ENCODE results near the gene ZFYVE27.

The ZFYVE27 gene

DNA sequence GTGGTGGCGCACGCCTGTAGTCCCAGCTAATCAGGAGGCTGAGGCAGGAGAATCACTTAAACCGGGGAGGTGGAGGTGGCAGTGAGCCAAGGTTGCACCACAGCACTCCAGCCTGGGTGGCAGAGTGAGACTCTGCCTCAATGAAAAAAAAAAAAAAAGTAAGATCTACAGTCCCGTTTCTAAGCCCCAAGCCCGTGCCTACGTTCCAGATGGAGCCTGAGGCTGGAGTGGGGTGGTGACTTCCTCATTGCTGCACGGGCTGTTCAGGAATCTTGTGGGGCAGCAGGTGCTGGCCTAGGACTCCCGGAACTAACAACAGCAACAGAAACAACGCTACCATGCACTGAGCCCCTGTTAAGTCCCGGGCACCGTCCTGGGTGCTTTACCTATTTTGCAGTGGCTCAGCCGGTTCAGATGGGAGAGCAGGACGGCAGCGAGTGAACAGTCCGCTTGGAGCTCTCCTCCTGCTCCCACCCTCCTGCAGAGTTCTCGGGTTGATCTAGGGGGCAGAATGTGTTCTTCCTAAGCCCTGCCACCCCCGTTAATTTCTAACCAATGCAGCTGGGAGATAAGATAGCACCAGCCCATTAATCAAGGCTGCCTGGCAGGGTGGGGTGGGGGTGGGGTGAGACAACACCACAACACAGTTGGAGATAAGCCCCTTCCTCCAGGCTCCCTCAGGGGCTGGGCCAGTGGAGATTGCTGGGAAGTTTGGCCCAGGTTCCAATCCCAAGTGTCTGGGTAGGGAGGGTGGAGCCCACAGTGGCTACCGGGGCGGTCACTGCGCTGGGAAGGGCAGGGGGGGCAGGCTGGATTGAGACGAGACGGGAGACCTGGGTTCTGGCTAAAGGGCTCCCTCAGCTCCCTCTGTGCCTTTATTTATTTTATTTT, 51.9 kb downstream of the ZFYVE27 start (continued):
- TF ChIP-seq, protein P1, sequence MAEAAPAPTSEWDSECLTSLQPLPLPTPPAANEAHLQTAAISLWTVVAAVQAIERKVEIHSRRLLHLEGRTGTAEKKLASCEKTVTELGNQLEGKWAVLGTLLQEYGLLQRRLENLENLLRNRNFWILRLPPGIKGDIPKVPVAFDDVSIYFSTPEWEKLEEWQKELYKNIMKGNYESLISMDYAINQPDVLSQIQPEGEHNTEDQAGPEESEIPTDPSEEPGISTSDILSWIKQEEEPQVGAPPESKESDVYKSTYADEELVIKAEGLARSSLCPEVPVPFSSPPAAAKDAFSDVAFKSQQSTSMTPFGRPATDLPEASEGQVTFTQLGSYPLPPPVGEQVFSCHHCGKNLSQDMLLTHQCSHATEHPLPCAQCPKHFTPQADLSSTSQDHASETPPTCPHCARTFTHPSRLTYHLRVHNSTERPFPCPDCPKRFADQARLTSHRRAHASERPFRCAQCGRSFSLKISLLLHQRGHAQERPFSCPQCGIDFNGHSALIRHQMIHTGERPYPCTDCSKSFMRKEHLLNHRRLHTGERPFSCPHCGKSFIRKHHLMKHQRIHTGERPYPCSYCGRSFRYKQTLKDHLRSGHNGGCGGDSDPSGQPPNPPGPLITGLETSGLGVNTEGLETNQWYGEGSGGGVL (tag by site-specific recombination; IDR thresholded peaks at IDR 0.05), result peak; percentile 70
- TF ChIP-seq ZNF521 (tag by site-specific recombination; IDR thresholded peaks at IDR 0.05), result no peak
- TF ChIP-seq ZNF146 (tag by site-specific recombination; IDR thresholded peaks at IDR 0.05), result no peak
- TF ChIP-seq, protein P2, sequence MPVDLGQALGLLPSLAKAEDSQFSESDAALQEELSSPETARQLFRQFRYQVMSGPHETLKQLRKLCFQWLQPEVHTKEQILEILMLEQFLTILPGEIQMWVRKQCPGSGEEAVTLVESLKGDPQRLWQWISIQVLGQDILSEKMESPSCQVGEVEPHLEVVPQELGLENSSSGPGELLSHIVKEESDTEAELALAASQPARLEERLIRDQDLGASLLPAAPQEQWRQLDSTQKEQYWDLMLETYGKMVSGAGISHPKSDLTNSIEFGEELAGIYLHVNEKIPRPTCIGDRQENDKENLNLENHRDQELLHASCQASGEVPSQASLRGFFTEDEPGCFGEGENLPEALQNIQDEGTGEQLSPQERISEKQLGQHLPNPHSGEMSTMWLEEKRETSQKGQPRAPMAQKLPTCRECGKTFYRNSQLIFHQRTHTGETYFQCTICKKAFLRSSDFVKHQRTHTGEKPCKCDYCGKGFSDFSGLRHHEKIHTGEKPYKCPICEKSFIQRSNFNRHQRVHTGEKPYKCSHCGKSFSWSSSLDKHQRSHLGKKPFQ (tag by site-specific recombination; IDR thresholded peaks at IDR 0.05), result no peak
- TF ChIP-seq ZFP69B (tag by site-specific recombination; IDR thresholded peaks at IDR 0.05), result no peak
- TF ChIP-seq ZNF514 (tag by site-specific recombination; IDR thresholded peaks at IDR 0.05), result no peak
- 0 out of 2 replicates have a peak, but pooled peaks have one; percentile 32 for TF ChIP-seq ZXDB (tag by site-specific recombination; IDR thresholded peaks at IDR 0.05)
- TF ChIP-seq GLIS1 (tag by site-specific recombination; IDR thresholded peaks at IDR 0.05), result peak; percentile 81
- TF ChIP-seq, protein P3, sequence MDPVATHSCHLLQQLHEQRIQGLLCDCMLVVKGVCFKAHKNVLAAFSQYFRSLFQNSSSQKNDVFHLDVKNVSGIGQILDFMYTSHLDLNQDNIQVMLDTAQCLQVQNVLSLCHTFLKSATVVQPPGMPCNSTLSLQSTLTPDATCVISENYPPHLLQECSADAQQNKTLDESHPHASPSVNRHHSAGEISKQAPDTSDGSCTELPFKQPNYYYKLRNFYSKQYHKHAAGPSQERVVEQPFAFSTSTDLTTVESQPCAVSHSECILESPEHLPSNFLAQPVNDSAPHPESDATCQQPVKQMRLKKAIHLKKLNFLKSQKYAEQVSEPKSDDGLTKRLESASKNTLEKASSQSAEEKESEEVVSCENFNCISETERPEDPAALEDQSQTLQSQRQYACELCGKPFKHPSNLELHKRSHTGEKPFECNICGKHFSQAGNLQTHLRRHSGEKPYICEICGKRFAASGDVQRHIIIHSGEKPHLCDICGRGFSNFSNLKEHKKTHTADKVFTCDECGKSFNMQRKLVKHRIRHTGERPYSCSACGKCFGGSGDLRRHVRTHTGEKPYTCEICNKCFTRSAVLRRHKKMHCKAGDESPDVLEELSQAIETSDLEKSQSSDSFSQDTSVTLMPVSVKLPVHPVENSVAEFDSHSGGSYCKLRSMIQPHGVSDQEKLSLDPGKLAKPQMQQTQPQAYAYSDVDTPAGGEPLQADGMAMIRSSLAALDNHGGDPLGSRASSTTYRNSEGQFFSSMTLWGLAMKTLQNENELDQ (tag by site-specific recombination; IDR thresholded peaks at IDR 0.05; ENCODE audit: low read depth), result no peak
- TF ChIP-seq, protein P4, sequence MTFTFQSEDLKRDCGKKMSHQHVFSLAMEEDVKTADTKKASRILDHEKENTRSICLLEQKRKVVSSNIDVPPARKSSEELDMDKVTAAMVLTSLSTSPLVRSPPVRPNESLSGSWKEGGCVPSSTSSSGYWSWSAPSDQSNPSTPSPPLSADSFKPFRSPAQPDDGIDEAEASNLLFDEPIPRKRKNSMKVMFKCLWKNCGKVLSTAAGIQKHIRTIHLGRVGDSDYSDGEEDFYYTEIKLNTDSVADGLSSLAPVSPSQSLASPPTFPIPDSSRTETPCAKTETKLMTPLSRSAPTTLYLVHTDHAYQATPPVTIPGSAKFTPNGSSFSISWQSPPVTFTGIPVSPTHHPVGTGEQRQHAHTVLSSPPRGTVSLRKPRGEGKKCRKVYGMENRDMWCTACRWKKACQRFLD (tag by site-specific recombination; IDR thresholded peaks at IDR 0.05), result no peak
- TF ChIP-seq KLF16 (tag by site-specific recombination; IDR thresholded peaks at IDR 0.05), result no peak
- TF ChIP-seq, protein P5, sequence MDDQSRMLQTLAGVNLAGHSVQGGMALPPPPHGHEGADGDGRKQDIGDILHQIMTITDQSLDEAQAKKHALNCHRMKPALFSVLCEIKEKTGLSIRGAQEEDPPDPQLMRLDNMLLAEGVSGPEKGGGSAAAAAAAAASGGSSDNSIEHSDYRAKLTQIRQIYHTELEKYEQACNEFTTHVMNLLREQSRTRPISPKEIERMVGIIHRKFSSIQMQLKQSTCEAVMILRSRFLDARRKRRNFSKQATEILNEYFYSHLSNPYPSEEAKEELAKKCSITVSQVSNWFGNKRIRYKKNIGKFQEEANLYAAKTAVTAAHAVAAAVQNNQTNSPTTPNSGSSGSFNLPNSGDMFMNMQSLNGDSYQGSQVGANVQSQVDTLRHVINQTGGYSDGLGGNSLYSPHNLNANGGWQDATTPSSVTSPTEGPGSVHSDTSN (CRISPR knock-in tag; IDR thresholded peaks at IDR 0.05), result no peak
- TF ChIP-seq, protein P6, sequence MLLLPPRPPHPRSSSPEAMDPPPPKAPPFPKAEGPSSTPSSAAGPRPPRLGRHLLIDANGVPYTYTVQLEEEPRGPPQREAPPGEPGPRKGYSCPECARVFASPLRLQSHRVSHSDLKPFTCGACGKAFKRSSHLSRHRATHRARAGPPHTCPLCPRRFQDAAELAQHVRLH (tag by site-specific recombination; IDR thresholded peaks at IDR 0.05), result 0 out of 2 replicates have a peak, but pooled peaks have one; percentile 21
- TF ChIP-seq ZNF621 (tag by site-specific recombination; IDR thresholded peaks at IDR 0.05), result no peak
- TF ChIP-seq ZNF10 (tag by site-specific recombination; IDR thresholded peaks at IDR 0.05), result no peak
- peak; percentile 70; the same call in 1 of the 2 replicates for TF ChIP-seq ZBTB20 (tag by site-specific recombination; IDR thresholded peaks at IDR 0.05)
- TF ChIP-seq SETDB1 (IDR thresholded peaks at IDR 0.05; ENCODE audit: insufficient read length, low read length), result no peak
- TF ChIP-seq, protein P7, sequence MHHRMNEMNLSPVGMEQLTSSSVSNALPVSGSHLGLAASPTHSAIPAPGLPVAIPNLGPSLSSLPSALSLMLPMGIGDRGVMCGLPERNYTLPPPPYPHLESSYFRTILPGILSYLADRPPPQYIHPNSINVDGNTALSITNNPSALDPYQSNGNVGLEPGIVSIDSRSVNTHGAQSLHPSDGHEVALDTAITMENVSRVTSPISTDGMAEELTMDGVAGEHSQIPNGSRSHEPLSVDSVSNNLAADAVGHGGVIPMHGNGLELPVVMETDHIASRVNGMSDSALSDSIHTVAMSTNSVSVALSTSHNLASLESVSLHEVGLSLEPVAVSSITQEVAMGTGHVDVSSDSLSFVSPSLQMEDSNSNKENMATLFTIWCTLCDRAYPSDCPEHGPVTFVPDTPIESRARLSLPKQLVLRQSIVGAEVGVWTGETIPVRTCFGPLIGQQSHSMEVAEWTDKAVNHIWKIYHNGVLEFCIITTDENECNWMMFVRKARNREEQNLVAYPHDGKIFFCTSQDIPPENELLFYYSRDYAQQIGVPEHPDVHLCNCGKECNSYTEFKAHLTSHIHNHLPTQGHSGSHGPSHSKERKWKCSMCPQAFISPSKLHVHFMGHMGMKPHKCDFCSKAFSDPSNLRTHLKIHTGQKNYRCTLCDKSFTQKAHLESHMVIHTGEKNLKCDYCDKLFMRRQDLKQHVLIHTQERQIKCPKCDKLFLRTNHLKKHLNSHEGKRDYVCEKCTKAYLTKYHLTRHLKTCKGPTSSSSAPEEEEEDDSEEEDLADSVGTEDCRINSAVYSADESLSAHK (tag by site-specific recombination; IDR thresholded peaks at IDR 0.05), result no peak
- no peak for TF ChIP-seq ZNF623 (tag by site-specific recombination; IDR thresholded peaks at IDR 0.05)
- TF ChIP-seq HOXD13 (CRISPR knock-in tag; IDR thresholded peaks at IDR 0.05; ENCODE audit: borderline replicate concordance), result no peak
- peak; percentile 87 for TF ChIP-seq KLF1 (tag by site-specific recombination; IDR thresholded peaks at IDR 0.05)
- no peak for TF ChIP-seq IKZF3 (tag by site-specific recombination; IDR thresholded peaks at IDR 0.05)
- no peak for TF ChIP-seq ZFP3 (tag by site-specific recombination; IDR thresholded peaks at IDR 0.05; ENCODE audit: low read depth)
- TF ChIP-seq, protein P8, sequence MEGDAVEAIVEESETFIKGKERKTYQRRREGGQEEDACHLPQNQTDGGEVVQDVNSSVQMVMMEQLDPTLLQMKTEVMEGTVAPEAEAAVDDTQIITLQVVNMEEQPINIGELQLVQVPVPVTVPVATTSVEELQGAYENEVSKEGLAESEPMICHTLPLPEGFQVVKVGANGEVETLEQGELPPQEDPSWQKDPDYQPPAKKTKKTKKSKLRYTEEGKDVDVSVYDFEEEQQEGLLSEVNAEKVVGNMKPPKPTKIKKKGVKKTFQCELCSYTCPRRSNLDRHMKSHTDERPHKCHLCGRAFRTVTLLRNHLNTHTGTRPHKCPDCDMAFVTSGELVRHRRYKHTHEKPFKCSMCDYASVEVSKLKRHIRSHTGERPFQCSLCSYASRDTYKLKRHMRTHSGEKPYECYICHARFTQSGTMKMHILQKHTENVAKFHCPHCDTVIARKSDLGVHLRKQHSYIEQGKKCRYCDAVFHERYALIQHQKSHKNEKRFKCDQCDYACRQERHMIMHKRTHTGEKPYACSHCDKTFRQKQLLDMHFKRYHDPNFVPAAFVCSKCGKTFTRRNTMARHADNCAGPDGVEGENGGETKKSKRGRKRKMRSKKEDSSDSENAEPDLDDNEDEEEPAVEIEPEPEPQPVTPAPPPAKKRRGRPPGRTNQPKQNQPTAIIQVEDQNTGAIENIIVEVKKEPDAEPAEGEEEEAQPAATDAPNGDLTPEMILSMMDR (tag by site-specific recombination; IDR thresholded peaks at IDR 0.05), result 0 out of 2 replicates have a peak, but pooled peaks have one; percentile 12
- peak; percentile 80; the same call in 1 of the 2 replicates for TF ChIP-seq ZNF76 (tag by site-specific recombination; IDR thresholded peaks at IDR 0.05; ENCODE audit: borderline replicate concordance, low read depth)
- TF ChIP-seq FEZF1 (tag by site-specific recombination; IDR thresholded peaks at IDR 0.05), result peak; percentile 62

Measured in HEK293 (cell line).